GM12878 (cell line): ENCODE measurements around the gene KIRREL3. TPM values are rescaled to one million over a fixed set of nuclear protein-coding genes. Genes with fewer than 3 reads are reported as not detected.

ENCODE experiments used
- ATAC-seq: fragments of 200-7000 bp; cut with Tn5 transposase; 3 replicates; pipeline ENCODE4 v1.9.1; 2020; ENCODE audit warnings: mild to moderate bottlenecking, moderate library complexity
- BruUV-seq: library from RNA; stranded (reverse); fragments of 400-500 nt; replicated peaks from 2 replicates; lab custom pipeline; 2021; lab: Mats Ljungman, UMichigan
- CTCF ChIA-PET: fragments of 300-600 bp; sonication (Branson Sonifier 250); formaldehyde crosslinking; extraction: SDS; loops from one replicate; lab custom pipeline; 2021; ENCODE audit warnings: inconsistent platforms; lab: Yijun Ruan, JAX
- POLR2A ChIA-PET: fragments of 350-600 bp; formaldehyde crosslinking; extraction: SDS; loops from one replicate; lab custom pipeline; 2021; ENCODE audit warnings: inconsistent platforms; lab: Charles Lee
- RAD21 ChIA-PET: fragments of 300-600 bp; sonication (Branson Sonifier 250); formaldehyde crosslinking; loops from one replicate; lab custom pipeline; 2023; ENCODE audit warnings: antibody characterized with exemption; ENCODE audit not compliant: unreplicated experiment; lab: Charles Lee
- SMC1A ChIA-PET: fragments of 300-600 bp; sonication (Branson Sonifier 250); formaldehyde crosslinking; loops from one replicate; lab custom pipeline; 2023; ENCODE audit not compliant: unreplicated experiment, uncharacterized antibody; lab: Charles Lee
- DNase-seq: peaks from one replicate; pipeline ENCODE4 v3.0.0-alpha.2; 2011; ENCODE audit warnings: low read depth, low spot score
- FAIRE-seq: peaks from 3 replicates; lab custom pipeline; 2011; peaks lifted over from hg19 to GRCh38; lab: Jason Lieb, UNC
- H2AFZ ChIP-seq: 2 replicates; pipeline ENCODE4 v1.6.0; 2011; ENCODE audit warnings: low read depth, low read length, control low read depth; ENCODE audit not compliant: control insufficient read depth
- H3K27ac ChIP-seq: 2 replicates; pipeline ENCODE4 v1.5.1; 2011; ENCODE audit warnings: control low read depth; ENCODE audit not compliant: control insufficient read depth, insufficient read depth
- H3K27me3 ChIP-seq, 2 experiments: replicated peaks in 1 of 2; 2 replicates each; pipeline versions ENCODE4 v1.6.0 to v1.6.1; 2011; ENCODE audit warnings: low read length in 1 of 2; ENCODE audit not compliant: control insufficient read depth in 2 of 2, insufficient read depth in 2 of 2
- H3K36me3 ChIP-seq, 2 experiments: 2 replicates each; pipeline ENCODE4 v1.5.1; 2011; ENCODE audit warnings: low read length in 1 of 2; ENCODE audit not compliant: control insufficient read depth in 2 of 2, insufficient read depth in 2 of 2
- H3K4me1 ChIP-seq: 2 replicates; pipeline ENCODE4 v1.6.1; 2011; ENCODE audit warnings: mild to moderate bottlenecking, low read length, moderate library complexity, mixed read lengths; ENCODE audit not compliant: control insufficient read depth, insufficient read depth
- H3K4me2 ChIP-seq: 2 replicates; pipeline ENCODE4 v1.6.0; 2011; ENCODE audit warnings: control low read depth; ENCODE audit not compliant: control insufficient read depth, insufficient read depth
- H3K4me3 ChIP-seq: fragments of 200-600 bp; sonication (generic); 2 replicates; pipeline ENCODE4 v1.5.1; 2016
- H3K79me2 ChIP-seq: 2 replicates; pipeline ENCODE4 v1.6.0; 2011; ENCODE audit warnings: low read length; ENCODE audit not compliant: control insufficient read depth, insufficient read depth
- H3K9ac ChIP-seq: 2 replicates; pipeline ENCODE4 v1.8.0; 2011; ENCODE audit warnings: low read length, control low read depth, mixed read lengths; ENCODE audit not compliant: control insufficient read depth, insufficient read depth
- H3K9me3 ChIP-seq: replicated peaks from 3 replicates; pipeline ENCODE4 v1.5.1; 2011; ENCODE audit warnings: mild to moderate bottlenecking, low read length; ENCODE audit not compliant: control insufficient read depth, insufficient read depth
- H4K20me1 ChIP-seq: 2 replicates; pipeline ENCODE4 v1.6.0; 2011; ENCODE audit not compliant: control insufficient read depth, insufficient read depth
- ATF3 ChIP-seq: IDR thresholded peaks from 2 replicates; pipeline ENCODE4 v1.6.1; 2011; ENCODE audit warnings: low read depth, mild to moderate bottlenecking, low read length, moderate library complexity, borderline replicate concordance; ENCODE audit errors: extremely low read depth
- BRCA1 ChIP-seq: IDR thresholded peaks from 2 replicates; pipeline ENCODE4 v1.6.1; 2011; ENCODE audit warnings: low read depth, low read length, improper control_type of control experiment
- CBX3 ChIP-seq: fragments of 200-600 bp; sonication (generic); IDR thresholded peaks from 2 replicates; pipeline ENCODE4 v1.6.1; 2016; ENCODE audit warnings: low read depth, borderline replicate concordance
- FOXM1 ChIP-seq: IDR thresholded peaks from 2 replicates; pipeline ENCODE4 v1.6.1; 2012; ENCODE audit warnings: low read depth, mild to moderate bottlenecking, inconsistent platforms, low read length, moderate library complexity
- GABPA ChIP-seq: IDR thresholded peaks from 2 replicates; pipeline ENCODE4 v1.6.1; 2014; ENCODE audit warnings: antibody characterized with exemption, low read depth, mild to moderate bottlenecking, inconsistent platforms
- HDGF ChIP-seq: fragments of 450-650 bp; IDR thresholded peaks from 2 replicates; pipeline ENCODE4 v1.6.1; 2016; ENCODE audit warnings: antibody characterized with exemption
- IKZF2 ChIP-seq, 2 experiments: fragments of 450-650 bp; IDR thresholded peaks; 2 replicates each; pipeline ENCODE4 v1.6.1; 2017; ENCODE audit warnings: mild to moderate bottlenecking in 2 of 2, moderate library complexity in 2 of 2
- IRF5 ChIP-seq: fragments of 450-650 bp; IDR thresholded peaks from 2 replicates; pipeline ENCODE4 v1.6.1; 2017; ENCODE audit warnings: borderline replicate concordance
- LARP7 ChIP-seq: fragments of 450-650 bp; IDR thresholded peaks from 2 replicates; pipeline ENCODE4 v1.6.1; 2017; ENCODE audit warnings: mild to moderate bottlenecking
- MTA3 ChIP-seq: IDR thresholded peaks from 2 replicates; pipeline ENCODE4 v1.6.1; 2012; ENCODE audit warnings: low read length, inconsistent platforms, borderline replicate concordance
- NFYA ChIP-seq: IDR thresholded peaks from 2 replicates; pipeline ENCODE4 v1.6.1; 2011; ENCODE audit warnings: low read depth, mild to moderate bottlenecking, low read length, improper control_type of control experiment, borderline replicate concordance
- NFYB ChIP-seq: IDR thresholded peaks from 2 replicates; pipeline ENCODE4 v1.6.1; 2011; ENCODE audit warnings: low read depth, mild to moderate bottlenecking, low read length, improper control_type of control experiment, moderate library complexity; ENCODE audit not compliant: insufficient read depth
- NR2F1 ChIP-seq: fragments of 450-650 bp; conservative IDR thresholded peaks from 2 replicates; pipeline ENCODE4 v1.6.1; 2017; ENCODE audit warnings: mild to moderate bottlenecking
- POU2F2 ChIP-seq: IDR thresholded peaks from 3 replicates; pipeline ENCODE4 v1.6.1; 2011; ENCODE audit warnings: low read depth, mild to moderate bottlenecking, low read length, borderline replicate concordance
- SIX5 ChIP-seq: IDR thresholded peaks from 2 replicates; pipeline ENCODE4 v1.6.1; 2011; ENCODE audit warnings: mild to moderate bottlenecking, low read depth, low read length, moderate library complexity; ENCODE audit not compliant: severe bottlenecking
- ZNF24 ChIP-seq: fragments of 450-650 bp; IDR thresholded peaks from 2 replicates; pipeline ENCODE4 v1.6.1; 2017; ENCODE audit warnings: antibody characterized with exemption, mild to moderate bottlenecking
- ZNF622 ChIP-seq: fragments of 450-650 bp; IDR thresholded peaks from 2 replicates; pipeline ENCODE4 v1.6.1; 2017; ENCODE audit warnings: mild to moderate bottlenecking, inconsistent platforms
- WGBS: methylation state at CpG from one replicate; pipeline ENCODE4 v1.1.6; 2016; ENCODE audit warnings: low lambda C conversion rate; ENCODE audit not compliant: insufficient replicate concordance, insufficient coverage; ENCODE audit errors: missing lambda C conversion rate; 5-methylcytosine and 5-hydroxymethylcytosine counted together
- in situ Hi-C: fragments of 300-500 bp; cut with MboI; formaldehyde crosslinking; loops from 9 replicates; pipeline ENCODE4 v1.14.3; 2018; ENCODE audit warnings: mixed read lengths
- intact Hi-C: fragments of 100-400 bp; cut with micrococcal nuclease; formaldehyde crosslinking; loops from one replicate; pipeline ENCODE4 v1.14.2; 2022; ENCODE audit not compliant: unreplicated experiment
- polyA plus RNA-seq, 11 experiments: library from polyadenylated mRNA; depleted of rRNA in 4 of 11; unstranded in 6 of 11; stranded (reverse) in 5 of 11; fragments of >200 nt; fragmentation: Nextera tagmentation in 4 of 11; fragmentation: Illumina TruSeq in 1 of 11; extraction: Ambion mirVana in 4 of 11; extraction: Trizol in 1 of 11; gene quantifications; 1 replicate in 1 of 11; 2 replicates in 10 of 11; pipeline versions ENCODE4 v1.2.1 to v1.2.3, GENCODE V29; 2011 to 2016; ENCODE audit warnings: inconsistent platforms in 2 of 11, missing spikeins in 2 of 11, low read depth in 1 of 11
- total RNA-seq, 4 experiments: library from RNA; depleted of rRNA in 3 of 4; stranded (reverse); fragments of >200 nt in 3 of 4; fragmentation: Illumina TruSeq in 1 of 4; extraction: Trizol in 1 of 4; gene quantifications; 2 replicates each; pipeline versions ENCODE4 v1.2.1 to v1.2.3, GENCODE V29; 2013 to 2021

The KIRREL3 gene
- total and polyA plus RNA-seq, 10 of the 15 experiments (the other 5 are each of a cell fraction or from before 2014, with no cell fraction given), result under 0.01 TPM; not detected in 9

GRCh38 chr11:126840201-126840886, 160.2 kb downstream of the KIRREL3 start:
- Histone ChIP-seq H3K9me3 (no peaks in the 10 kb centered on the region; the same call in 2 of the 3 replicates), H3K4me3 (no peak overlapping the region), H3K9ac (no peak overlapping the region), H3K36me3 (no peaks in the 10 kb centered on the region), H3K27me3 (peaks cover 0 to 3% of the 10 kb centered on the region in 2 experiments; a peak in 2 of 4 replicates), H4K20me1 (no peaks in the 10 kb centered on the region), H2AFZ (no peak overlapping the region), H3K27ac (no peak overlapping the region), H3K4me1 (no peaks in the 10 kb centered on the region)
- ChIA-PET CTCF (interaction anchor here (0.7 kb wide), 1 partner anchor 43 kb away, joined by 3 read pairs; no protein-coding TSS in a partner anchor), POLR2A (no interaction called here), SMC1A (no interaction called here), RAD21 (no interaction called here)
- ATAC-seq, result no peak
- FAIRE-seq, result no peak
- intact Hi-C loops, result no loop called here
- DNase-seq, result no peak
- BruUV-seq, result no TSS peak
- TF ChIP-seq HDGF (no peak), IKZF2 (IDR thresholded peaks at IDR 0.05) (no peak), LARP7 (no peak), CBX3 (no peak), NFYB (no peak), ATF3 (no peak)
- TF ChIP-seq, all 136 proteins: peak for 0
- 21% methylated on average over 7 of the region's 7 CpGs for WGBS
- Histone ChIP-seq H3K4me2 (no peak overlapping the region), H3K79me2 (no peaks in the 10 kb centered on the region)
- in situ Hi-C loops, result no loop called here

- no TSS peak for BruUV-seq
- ChIA-PET SMC1A (no interaction called here), POLR2A (no interaction called here), RAD21 (no interaction called here), CTCF (no interaction called here)
- Histone ChIP-seq H3K9ac (no peak overlapping the region), H3K79me2 (no peaks in the 10 kb centered on the region), H3K27me3 (peaks cover 0 to 3% of the 10 kb centered on the region in 2 experiments; a peak in 2 of 4 replicates), H3K27ac (no peak overlapping the region), H3K4me3 (no peak overlapping the region), H3K9me3 (no peaks in the 10 kb centered on the region; the same call in 2 of the 3 replicates), H3K4me2 (no peak overlapping the region), H3K36me3 (no peaks in the 10 kb centered on the region), H2AFZ (no peak overlapping the region), H4K20me1 (no peaks in the 10 kb centered on the region), H3K4me1 (no peaks in the 10 kb centered on the region)
- no peak for FAIRE-seq
- no peak for ATAC-seq
- in situ Hi-C loops (no loop called here), intact Hi-C loops (no loop called here)
- DNase-seq, result no peak
- WGBS, result 45% methylated on average over 7 of the region's 7 CpGs
- TF ChIP-seq SIX5 (no peak), GABPA (no peak), FOXM1 (no peak), NR2F1 (no peak), NFYA (no peak), POU2F2 (no peak), ZNF622 (no peak), MTA3 (no peak), ZNF24 (no peak), IRF5 (no peak), BRCA1 (no peak)
Measured at GRCh38 chr11:126839496-126839895, 161.1 kb downstream of the KIRREL3 start.
